Stimulated activated CD4-positive, alpha-beta T cell treated with anti-CD3 and anti-CD28 coated beads, Interleukin-12 subunit alpha, Interleukin-12 subunit beta, amount 100 ng/mL, for 24 hours (primary cell): ENCODE results near the gene KRT37.
"Not testable (repeated sequence)": the region's sequence is repeated elsewhere in the genome, so short reads cannot be mapped to it uniquely, and the experiment has no call there.

Source experiments
- DNase-seq, 2 experiments: peaks; one replicate each; pipeline ENCODE4 v3.0.0-alpha.2; 2020; ENCODE audit warnings: low read depth in 2 of 2

The KRT37 gene

DNA sequence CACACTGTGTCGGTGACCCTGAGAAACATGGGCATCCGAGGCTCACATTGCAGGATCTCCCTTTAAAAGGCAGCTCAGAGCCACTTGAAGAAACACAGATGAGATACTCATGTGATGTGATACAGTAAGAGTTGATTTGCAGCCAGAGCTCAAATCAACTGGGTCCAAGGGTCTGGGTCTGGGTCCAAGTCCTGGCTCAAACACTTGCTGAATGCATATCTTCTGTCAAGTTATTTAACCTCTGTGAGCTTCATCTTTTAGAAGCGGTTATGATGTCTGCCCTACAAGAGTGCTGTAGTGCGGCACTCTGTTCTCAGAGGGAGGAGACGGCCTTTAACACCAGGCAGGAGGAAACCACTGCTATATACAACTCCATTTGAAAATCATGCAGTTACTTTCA lies 10.0 kb upstream of the KRT37 start:
- DNase-seq = no peak

DNA sequence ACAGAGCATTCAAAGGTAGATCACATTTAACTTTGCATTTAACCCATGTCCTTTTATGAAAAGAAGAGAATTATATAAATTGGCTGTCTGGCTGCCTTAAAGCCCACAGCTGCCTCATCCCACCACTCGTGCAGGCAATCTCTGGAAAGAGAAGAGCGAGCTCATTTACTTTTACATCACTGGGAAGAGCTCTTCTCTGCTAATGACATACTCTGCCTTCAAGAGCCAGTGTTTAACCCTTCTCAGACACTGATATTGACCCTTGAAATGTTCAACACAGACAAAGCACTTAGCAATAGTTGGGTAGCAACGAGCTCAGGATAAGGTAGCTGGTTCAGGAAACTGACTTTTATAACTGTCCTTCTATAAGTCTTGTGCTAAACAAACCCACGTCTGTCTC lies 9.6 kb upstream of the KRT37 start:
- DNase-seq = no peak

DNA sequence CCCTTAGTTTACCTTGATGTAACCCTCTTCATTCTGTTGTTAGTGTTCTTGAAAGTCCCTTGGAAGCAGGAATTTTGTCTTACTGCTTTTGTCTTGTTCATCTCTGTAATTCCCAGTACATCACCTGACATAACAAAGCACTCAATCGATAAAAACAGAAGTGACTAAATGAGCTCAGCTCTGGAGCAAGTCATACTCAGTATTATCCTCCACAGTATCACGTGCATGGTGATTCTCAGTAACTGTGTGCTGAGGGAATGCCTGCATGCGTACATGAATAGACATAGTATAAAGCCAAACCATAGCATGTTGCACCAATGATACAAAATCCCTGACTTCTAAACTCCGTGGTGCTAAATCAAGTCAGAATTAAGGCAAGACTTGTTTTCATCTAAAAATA lies 9.2 kb upstream of the KRT37 start:
- no peak for DNase-seq

DNA sequence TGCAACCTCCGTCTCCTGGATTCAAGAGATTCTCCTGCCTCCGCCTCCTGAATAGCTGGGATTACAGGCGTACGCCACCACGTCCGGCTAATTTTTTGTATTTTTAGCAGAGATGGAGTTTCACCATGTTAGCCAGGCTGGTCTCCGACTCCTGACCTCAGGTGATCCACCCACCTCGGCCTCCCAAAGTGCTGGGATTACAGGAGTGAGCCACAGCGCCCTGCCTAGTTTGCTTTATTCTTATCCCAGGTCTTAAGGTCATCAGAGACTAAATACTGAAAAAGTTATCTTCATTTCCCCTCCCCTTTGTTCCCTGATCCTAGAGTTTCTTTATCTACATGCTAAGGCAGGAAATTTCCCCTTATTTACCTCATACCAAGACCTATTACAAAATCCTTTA lies 6.0 kb upstream of the KRT37 start:
- DNase-seq = not testable (repeated sequence)

DNA sequence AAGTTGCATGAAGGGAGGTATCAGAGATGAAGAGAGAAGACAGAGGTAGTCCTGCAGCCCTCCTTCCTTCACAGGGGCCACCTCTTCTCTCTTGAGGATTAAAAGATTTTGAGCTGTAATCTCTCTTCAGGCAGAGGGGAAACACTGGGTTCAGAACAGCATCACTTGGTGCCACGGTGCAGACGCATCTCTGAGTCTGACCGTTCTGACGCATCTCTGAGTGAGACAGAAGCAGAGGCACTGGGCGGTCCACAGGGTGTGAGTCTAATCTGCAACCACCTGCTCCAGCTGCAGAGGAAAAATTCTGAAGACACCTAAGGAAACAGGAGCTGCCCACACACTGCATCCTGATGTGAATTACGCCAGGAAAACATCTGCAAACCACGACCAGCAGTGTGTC lies 5.3 kb upstream of the KRT37 start:
- DNase-seq = no peak

DNA sequence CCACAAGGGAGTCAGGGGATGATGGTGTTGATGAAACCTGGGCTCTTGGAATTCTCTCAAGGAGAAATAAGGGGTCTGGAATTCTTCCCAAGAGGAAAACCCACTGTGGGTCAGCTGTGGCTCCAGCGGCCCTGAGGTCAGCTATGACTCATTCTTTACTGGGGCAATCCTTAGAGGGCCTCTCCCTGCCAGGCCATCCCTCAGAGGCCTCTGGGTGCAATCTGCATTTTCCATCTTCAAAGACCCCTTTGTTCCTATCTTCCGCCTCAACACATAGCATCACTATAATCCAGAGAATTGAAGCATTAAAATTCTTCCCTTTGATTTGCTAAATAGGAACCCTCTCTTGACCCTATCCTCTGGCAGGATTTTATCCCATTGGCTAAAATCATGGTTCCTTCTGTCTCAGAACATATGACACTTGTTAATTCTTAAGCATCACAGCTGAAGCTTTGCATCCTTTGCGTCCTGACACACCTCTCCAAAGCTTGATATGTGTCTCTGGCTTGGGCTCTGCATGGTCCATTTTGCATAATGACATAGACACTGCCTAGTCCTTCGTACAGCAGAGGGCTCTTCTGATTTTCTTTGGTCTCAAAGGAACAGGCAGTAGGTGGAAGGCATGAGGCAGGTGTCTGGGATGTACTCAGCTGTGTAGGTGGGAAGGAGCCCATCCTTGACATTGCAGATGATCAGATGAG lies 4.4 kb upstream of the KRT37 start:
- no peak for DNase-seq

DNA sequence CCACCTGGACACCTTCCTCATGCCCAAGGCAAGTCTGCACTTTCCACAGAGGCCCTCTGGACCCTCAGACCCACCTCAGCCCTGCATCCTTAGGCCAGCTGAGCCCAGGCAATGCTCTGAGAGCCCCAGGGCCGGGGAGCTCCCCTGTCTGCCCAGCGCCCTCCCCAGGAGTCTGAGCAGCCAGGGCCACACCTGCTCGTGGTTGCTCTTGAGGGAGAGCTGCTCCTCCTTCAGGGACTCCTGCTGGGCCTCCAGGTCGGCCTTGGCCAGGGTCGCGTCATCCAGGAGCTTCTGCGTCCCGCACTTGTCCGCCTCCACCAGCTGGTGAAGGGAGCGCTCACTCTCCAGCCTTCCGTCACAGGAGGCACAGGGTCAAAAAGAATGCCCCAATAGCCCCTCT lies 1.8 kb downstream of the KRT37 start:
- not testable (repeated sequence) for DNase-seq

DNA sequence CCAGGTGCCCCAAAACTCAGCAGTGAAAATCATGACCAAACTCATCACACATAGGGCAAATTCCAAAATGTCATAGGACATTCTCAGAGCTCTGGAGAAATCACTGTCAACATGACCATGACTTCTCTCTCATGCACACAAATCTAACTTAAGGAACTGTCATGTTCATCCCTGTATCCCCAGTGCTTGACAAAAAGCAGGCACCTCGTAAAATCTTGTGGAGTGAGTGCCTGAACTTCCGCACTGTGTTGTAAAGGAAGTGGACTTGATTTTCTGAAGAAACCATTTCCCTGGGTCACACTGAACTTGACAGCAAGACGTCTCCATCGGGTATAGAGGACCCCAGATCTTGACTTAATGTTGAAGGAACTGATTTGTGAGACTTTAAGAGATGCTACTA lies 2.8 kb downstream of the KRT37 start:
- DNase-seq = no peak

DNA sequence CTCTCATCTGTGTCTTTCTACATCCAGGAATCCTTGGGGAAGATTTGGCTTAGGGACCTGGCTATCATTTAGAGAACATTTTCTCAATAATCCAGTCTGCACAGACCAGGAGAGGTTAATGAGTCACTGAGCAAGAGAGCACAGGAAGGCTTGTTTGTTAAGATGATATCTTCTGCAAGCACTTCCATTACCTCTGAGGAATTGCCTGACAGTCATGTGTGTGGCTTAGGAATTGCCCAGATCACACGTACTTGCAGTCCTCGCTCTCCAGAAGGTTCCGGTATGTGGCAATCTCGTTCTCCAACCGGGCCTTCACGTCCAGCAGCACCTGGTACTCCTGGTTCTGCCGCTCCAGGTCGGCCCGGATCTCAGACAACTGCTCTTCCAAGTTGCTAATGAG lies 3.3 kb downstream of the KRT37 start:
- DNase-seq = no peak

DNA sequence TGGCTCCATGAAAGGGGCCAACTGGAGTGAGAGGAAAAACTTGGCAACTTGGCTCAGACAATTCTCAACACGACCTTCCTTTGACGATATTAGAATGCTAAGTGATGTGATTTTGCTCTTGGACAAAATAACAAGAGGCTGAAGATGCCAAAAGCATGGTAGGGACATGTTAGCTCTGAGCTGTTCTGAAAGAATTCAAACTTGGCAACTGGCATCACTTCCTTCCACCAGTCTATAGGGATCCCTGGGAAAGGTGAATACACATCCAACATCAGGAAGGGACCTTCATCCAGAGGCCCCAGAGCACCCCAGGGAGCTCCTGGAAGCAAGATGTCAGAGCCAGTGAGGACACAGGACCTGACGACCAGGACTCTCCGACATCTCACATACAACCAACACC lies 4.3 kb downstream of the KRT37 start:
- DNase-seq = no peak

DNA sequence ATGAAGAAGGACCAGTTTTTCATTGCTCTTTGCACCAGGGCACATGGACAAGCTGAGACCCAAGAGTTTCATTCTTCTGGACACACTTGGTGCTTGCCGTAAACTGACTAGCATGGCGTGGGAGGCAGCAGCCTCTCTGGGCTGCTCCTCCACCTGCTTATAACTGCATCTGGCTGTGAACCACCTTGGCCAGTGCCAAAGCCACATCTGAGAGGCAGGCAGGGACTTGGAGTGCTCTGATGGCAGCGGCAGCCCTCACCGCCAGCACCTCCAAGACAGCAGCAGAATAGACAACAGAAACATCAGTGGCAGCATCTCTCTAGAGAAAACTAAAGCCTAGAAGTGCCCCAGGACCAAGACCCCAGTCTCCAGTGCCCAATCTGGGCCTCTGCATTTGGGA lies 4.7 kb downstream of the KRT37 start:
- no peak for DNase-seq

DNA sequence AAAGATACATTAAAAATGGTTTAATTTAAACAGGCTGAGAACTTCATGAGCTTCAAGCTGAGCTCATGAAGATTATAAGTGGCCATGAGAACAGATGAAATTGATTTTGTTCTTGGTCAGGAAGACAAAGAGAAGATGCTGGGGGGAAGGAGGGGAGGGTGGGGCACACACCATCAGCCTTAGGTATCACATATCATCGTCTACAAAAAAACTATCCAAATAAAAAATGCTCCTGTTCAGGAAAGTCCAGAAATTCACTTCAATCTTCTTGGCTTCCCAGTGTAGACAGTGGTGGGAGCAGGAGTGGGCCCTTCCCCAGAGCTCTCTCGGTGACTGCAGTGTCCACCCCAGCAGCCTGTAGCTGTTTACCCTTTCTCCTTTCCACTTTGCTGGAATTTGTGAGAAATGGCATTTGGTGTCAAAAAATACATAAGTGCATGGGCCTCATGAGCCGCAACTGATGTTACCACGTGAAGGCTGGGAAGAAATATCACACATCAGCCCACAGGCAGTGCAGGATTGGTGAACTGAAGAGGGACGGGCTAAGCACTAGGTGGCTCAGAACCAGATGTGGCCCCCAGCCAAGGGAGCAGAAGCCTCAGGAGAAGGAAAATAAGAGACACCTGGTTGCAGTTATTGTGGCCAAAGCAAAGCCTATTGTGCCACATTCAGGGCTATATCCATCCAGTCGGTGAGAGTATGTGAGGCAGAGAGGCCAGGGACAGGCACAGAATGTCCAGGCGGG lies 6.1 kb downstream of the KRT37 start:
- no peak for DNase-seq

DNA sequence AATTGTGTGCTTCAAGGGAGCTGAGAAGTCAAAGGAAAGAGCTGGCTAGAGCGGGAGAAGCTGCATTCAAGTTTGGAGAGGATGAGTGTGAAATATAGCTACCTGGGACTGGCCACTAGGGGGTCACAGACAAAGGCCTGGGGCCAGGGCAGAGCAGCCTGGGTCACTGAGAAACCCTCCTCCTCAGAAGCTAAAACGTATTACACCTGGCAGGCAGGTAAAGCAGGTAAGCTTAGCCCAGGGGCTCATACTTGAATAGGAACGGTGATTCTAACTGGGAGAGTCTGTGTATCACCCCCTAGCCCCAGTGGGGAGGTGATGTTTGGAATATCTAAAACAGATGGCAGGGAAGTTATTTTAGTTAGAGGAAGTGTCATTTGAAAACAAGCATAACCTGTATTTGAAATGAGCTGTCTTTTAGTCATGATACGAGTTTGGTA lies 6.8 kb downstream of the KRT37 start:
- DNase-seq = no peak

DNA sequence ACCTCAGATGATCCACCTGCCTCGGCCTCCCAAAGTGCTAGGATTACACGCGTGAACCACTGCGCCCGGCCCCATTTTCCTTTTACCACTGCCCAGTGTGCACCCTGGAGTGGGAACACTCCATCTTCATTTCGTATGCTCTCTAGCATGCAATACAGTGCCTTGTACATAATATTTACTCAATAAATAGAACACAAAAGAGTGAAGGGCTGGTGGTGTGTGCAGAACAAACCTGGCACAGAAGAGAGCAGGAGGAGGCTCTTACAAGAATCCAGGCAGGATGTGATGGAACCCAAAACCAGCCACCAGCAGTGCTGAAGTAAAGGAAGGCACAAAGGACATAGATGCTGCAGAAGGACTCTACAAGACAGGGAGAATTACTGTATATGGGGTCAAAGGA lies 7.3 kb downstream of the KRT37 start:
- DNase-seq = no peak

DNA sequence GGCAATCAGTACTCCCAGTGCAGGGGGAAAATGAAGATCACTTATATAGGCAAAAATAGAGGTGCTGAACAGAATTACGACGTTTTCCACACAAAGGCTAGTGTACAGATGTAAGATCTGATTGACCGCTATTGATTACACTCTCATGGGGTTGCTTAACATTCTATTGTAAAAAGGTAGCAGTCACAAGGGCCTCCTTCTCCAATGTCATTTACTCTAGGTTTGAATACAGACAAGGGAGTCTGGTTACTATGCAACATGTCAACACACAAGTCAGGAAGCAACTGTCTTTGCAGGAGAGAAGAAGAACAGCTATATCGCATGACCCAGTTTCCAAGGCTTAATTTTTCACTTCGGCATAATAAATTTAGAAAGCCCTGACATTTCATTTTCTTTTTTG lies 7.9 kb downstream of the KRT37 start:
- no peak for DNase-seq

DNA sequence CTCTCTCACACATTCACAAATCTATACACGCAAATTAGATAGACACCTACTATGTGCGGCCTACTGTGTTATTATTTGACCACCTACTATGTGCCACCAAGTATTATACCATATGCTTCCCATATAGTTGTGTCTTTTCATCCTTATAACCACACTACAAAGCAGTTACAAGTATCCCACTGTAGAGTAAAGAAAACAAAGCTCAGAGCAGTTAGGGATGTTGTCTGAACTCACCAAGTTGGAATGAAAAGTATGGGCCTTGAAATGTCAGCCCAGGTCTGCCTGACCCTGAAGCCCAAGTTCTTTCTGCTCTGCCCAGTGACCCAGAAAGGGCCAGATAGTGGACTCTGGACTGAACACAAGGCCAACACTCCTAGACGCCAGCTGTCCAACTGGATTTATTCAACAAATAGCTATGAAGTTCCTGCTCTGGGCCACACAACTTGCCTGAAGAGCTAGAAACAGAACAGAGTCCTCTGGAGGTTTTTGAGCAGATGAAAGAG lies 8.5 kb downstream of the KRT37 start:
- no peak for DNase-seq

DNA sequence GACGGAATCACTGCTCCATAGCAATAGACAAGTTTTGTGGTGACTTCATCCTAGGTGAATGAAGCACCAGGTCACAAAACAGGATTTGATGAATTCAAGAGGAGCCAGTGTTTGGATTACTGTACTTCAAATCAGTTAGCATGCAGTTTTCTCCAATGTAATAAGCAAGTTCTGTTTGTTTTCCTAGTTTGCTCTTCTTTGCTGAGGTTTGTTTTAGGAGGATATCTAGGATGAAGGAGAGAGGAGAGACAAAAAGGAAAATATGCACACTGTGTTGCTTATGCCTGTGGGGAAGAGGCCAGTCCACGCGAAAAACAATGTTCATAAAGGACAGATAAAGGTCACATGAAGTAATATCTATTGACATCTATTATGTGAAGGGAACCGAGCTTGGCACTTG lies 9.0 kb downstream of the KRT37 start:
- DNase-seq = no peak

DNA sequence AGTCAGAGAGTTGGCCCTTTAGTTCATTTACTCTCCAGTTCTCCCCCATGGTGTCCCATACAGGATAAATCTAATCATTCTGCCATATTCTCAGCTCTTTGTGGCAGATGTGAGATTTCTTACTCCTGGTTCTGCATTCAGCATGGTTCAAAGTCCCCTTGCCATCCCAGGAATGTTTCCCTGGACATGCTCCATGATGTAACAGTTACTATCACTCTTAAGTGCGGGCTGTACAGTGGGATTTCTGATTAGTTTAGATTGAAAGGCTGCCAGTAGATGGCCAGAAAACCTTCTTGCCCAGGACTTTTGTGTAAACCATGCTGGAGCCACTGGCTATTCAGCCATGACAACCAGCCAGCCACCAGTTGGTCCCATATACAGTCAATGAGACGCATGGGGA lies 10.4 kb downstream of the KRT37 start:
- DNase-seq = no peak

DNA sequence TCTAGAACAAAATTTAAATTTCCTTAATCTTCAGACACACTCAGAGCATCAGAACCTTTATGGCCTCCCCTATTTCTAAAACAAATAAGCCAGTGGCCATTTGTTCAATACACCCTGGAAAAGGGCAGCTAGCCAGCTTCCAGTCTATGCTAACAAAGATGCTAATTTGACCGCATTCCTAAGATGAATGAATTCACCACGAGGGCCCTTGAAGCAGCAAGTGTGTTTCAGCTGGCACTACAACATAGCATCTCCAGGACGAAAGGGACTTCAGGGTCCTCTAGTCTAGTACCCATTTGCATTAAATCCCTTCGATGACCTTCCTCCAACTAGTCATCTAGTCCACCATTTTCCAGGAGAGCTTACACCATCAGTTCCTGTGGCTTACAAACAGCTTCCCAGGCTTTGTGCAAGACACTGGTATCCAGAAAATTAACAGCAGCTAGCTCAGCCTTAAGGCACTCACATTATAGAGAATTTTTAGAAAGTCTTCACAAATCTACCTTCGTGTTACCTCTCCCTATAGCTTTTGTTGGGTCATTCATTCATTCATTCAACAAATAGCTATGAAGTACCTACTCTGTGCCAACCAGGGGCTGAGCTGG lies 10.9 kb downstream of the KRT37 start:
- DNase-seq = no peak

DNA sequence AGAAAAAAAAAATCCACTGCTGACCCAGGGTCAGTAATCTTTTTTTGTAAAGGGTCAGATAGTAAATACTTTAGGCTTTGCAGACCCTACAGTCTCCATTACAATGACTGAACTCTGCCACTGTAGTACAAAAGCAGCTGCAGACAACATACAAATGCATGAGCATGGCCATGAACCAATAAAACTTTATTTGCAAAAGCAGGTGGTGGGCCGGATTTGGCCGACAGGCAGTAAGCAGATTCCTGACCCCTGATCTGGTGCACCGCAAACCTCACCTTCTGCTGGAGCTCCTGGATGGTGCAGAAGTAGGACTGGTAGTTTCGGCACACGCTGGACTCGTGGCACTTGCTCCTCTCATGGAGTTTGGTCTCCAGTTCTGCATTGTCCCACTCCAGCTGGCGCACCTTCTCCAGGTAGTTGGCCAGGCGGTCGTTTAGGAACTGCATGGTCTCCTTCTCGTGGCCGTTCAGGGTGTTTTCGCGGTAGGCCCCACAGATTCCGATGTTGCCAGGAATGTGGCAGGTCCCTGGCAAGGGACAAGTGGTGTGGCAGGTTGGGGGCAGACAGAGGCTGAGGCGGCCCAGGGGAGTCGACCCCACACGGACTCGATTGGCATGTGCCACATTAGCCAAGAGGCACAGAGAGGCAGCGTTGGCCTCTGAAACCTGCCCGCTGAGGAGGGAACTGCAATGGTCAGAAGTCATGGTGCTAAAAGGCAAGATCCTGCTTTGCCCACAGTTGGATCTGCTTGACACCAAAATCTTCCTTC lies 13.1 kb downstream of the KRT37 start:
- DNase-seq = no peak

DNA sequence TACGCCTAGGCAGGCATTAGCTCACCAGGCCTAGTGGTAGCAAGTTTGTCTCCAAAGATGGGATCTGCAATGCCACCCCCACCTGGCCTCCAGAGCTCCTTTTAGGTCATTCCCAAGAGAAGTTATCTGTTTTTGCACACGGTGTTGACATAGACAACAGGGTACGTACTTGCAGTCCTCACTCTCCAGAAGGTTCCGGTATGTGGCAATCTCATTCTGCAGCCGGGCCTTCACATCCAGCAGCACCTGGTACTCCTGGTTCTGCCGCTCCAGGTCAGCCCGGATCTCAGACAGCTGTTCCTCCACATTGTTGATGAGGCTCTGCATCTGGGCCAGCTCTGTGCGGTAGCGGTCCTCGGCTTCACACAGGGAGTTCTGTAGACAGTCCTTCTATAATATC lies 17.2 kb downstream of the KRT37 start:
- no peak for DNase-seq

DNA sequence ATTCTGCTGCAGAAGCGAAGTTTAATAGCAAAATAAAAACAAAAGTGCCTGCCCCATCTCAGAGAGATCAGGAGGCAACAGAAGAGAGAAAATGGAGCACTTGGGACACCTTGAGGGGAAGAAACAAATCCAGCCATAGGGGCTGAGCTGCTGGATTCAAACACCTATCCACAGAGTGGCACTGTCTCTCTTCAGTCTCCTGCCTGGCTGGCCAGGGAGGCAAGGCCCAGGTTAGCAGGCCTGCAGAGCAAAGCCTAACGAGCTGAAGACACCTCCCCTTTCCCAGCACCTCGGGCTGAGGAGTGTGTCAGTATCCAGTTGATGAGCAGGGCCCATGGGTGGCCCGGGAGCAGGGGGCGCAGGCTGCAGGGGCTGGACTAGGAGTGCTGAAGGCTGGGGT lies 18.2 kb downstream of the KRT37 start:
- DNase-seq = no peak
